Urinary bladder (tissue), 4 donors: Measurements from ENCODE around the gene NCOA4. TPM values are rescaled to one million over a fixed set of nuclear protein-coding genes. Genes with fewer than 3 reads are reported as not detected.
A peak's percentile ranks its signal among the peaks of the same experiment; 100 is the strongest.
"Not testable (repeated sequence)": the region's sequence is repeated elsewhere in the genome, so short reads cannot be mapped to it uniquely, and the experiment has no call there.

ENCODE experiments used
- DNase-seq: peaks from one replicate; pipeline ENCODE4 v3.0.0-alpha.2; 2015; ENCODE audit errors: extremely low spot score
- H3K27ac ChIP-seq: one replicate; pipeline ENCODE4 v1.5.1; 2013; ENCODE audit warnings: low read depth, mild to moderate bottlenecking, moderate library complexity
- H3K36me3 ChIP-seq: one replicate; pipeline ENCODE4 v1.6.1; 2013; ENCODE audit warnings: mild to moderate bottlenecking, moderate library complexity; ENCODE audit not compliant: insufficient read depth
- H3K4me1 ChIP-seq: one replicate; pipeline ENCODE4 v1.6.1; 2013; ENCODE audit warnings: mild to moderate bottlenecking, moderate library complexity; ENCODE audit not compliant: insufficient read depth
- H3K4me3 ChIP-seq: one replicate; pipeline ENCODE4 v1.5.1; 2013; ENCODE audit warnings: low read depth, low read length
- WGBS: extraction: QIAGEN DNeasy Blood & Tissue Kit; methylation state at CpG from one replicate; pipeline ENCODE4 v1.1.7; 2013; 5-methylcytosine and 5-hydroxymethylcytosine counted together
- polyA plus RNA-seq: library from polyadenylated mRNA; stranded (reverse); fragments of 200-250 nt; gene quantifications from one replicate; pipeline ENCODE4 v1.2.3, GENCODE V29; 2013
- total RNA-seq: library from RNA; depleted of rRNA; stranded (reverse); fragments of >200 nt; gene quantifications from one replicate; pipeline ENCODE4 v1.2.3, GENCODE V29; 2014
- donor health status: healthy with polysubstance abuse.
- donor health status: healthy.

The NCOA4 gene
- total and polyA plus RNA-seq, 2 donors, result 94.8 to 258 TPM

GRCh38 chr10:46002189-46002687 lies 28.2 kb downstream of the NCOA4 start:
- H3K4me1 ChIP-seq, H3K4me3 ChIP-seq, H3K36me3 ChIP-seq, DNase-seq, H3K27ac ChIP-seq: not testable (repeated sequence)
- 93% methylated on average over 7 of the region's 7 CpGs for WGBS

GRCh38 chr10:46001187-46001756 lies 29.2 kb downstream of the NCOA4 start:
- peaks cover 3% of the 10 kb centered on the region for H3K36me3 ChIP-seq
- DNase-seq, result no peak
- no peak overlapping the region for H3K4me3 ChIP-seq
- no peak overlapping the region for H3K27ac ChIP-seq
- 69% methylated on average over 5 of the region's 5 CpGs for WGBS
- no peaks in the 10 kb centered on the region for H3K4me1 ChIP-seq

GRCh38 chr10:46000538-46000937 lies 29.9 kb downstream of the NCOA4 start:
- no peaks in the 10 kb centered on the region for H3K4me1 ChIP-seq
- H3K36me3 ChIP-seq, result peaks cover 3% of the 10 kb centered on the region
- no peak for DNase-seq
- no peak overlapping the region for H3K4me3 ChIP-seq
- 94% methylated on average over 1 of the region's 1 CpG for WGBS
- H3K27ac ChIP-seq, result no peak overlapping the region

GRCh38 chr10:45999955-46000354 lies 30.5 kb downstream of the NCOA4 start:
- H3K4me3 ChIP-seq, H3K4me1 ChIP-seq, DNase-seq, H3K36me3 ChIP-seq, H3K27ac ChIP-seq: not testable (repeated sequence)
- 91% methylated on average over 5 of the region's 5 CpGs for WGBS

- WGBS, result 79% methylated on average over 5 of the region's 5 CpGs
- peaks cover 3% of the 10 kb centered on the region for H3K36me3 ChIP-seq
These were observed 32.2 kb downstream of the NCOA4 start for GRCh38 chr10:45997994-45998763.

GRCh38 chr10:45997557-45997956 lies 32.9 kb downstream of the NCOA4 start:
- Histone ChIP-seq H3K36me3 (peaks cover 3% of the 10 kb centered on the region), H3K4me1 (no peaks in the 10 kb centered on the region), H3K4me3 (no peak overlapping the region), H3K27ac (no peak overlapping the region)
- DNase-seq, result no peak
- WGBS, result 98% methylated on average over 4 of the region's 4 CpGs

More at GRCh38 chr10:45997994-45998763, 32.2 kb downstream of the NCOA4 start:
- H3K27ac ChIP-seq, result no peak overlapping the region
- no peak for DNase-seq
- H3K4me3 ChIP-seq, result no peak overlapping the region
- H3K4me1 ChIP-seq, result no peaks in the 10 kb centered on the region

- H3K4me3 ChIP-seq, DNase-seq, H3K4me1 ChIP-seq, H3K36me3 ChIP-seq, H3K27ac ChIP-seq: not testable (repeated sequence)
- WGBS, result 89% methylated on average over 3 of the region's 3 CpGs
These were observed 44.8 kb downstream of the NCOA4 start for GRCh38 chr10:45985590-45985989.

GRCh38 chr10:45984473-45984872 lies 46.0 kb downstream of the NCOA4 start:
- H3K4me3 ChIP-seq, DNase-seq, H3K4me1 ChIP-seq, H3K36me3 ChIP-seq, H3K27ac ChIP-seq: not testable (repeated sequence)
- 91% methylated on average over 2 of the region's 2 CpGs for WGBS

- H3K27ac ChIP-seq, H3K4me3 ChIP-seq, DNase-seq, H3K4me1 ChIP-seq, H3K36me3 ChIP-seq: not testable (repeated sequence)
- 75% methylated on average over 4 of the region's 6 CpGs for WGBS
These were observed 46.8 kb downstream of the NCOA4 start for GRCh38 chr10:45983538-45984186.

- not testable (repeated sequence) for H3K4me3 ChIP-seq, H3K4me1 ChIP-seq, DNase-seq, H3K27ac ChIP-seq, H3K36me3 ChIP-seq
- WGBS, result 61% methylated on average over 1 of the region's 1 CpG
These were observed 49.1 kb downstream of the NCOA4 start for GRCh38 chr10:45981367-45981766.

- not testable (repeated sequence) for H3K4me3 ChIP-seq, H3K27ac ChIP-seq, DNase-seq, H3K36me3 ChIP-seq, H3K4me1 ChIP-seq
- WGBS, result 98% methylated on average over 1 of the region's 2 CpGs
These were observed 51.9 kb downstream of the NCOA4 start for GRCh38 chr10:45978554-45978953.

- WGBS, result 80% methylated on average over 3 of the region's 3 CpGs
- DNase-seq, H3K36me3 ChIP-seq: not testable (repeated sequence)
These were observed 56.4 kb downstream of the NCOA4 start for GRCh38 chr10:45974041-45974440.

GRCh38 chr10:45972813-45973169 lies 57.6 kb downstream of the NCOA4 start:
- H3K27ac ChIP-seq, DNase-seq: not testable (repeated sequence)
- under 1% methylated on average over 10 of the region's 10 CpGs for WGBS

More at GRCh38 chr10:45974041-45974440, 56.4 kb downstream of the NCOA4 start:
- H3K4me3 ChIP-seq, H3K4me1 ChIP-seq, H3K27ac ChIP-seq: not testable (repeated sequence)

More at GRCh38 chr10:45972813-45973169, 57.6 kb downstream of the NCOA4 start:
- H3K4me1 ChIP-seq, H3K36me3 ChIP-seq: not testable (repeated sequence)
- H3K4me3 ChIP-seq, result peak overlapping the region; percentile 75
